GM10847 (cell line): ENCODE results near the gene PLEKHD1.

Experiments used
- POLR2A ChIP-seq: IDR thresholded peaks from 2 replicates; pipeline ENCODE4 v1.6.1; 2011; ENCODE audit not compliant: insufficient read length; ENCODE audit errors: extremely low read depth

The PLEKHD1 gene

GRCh38 chr14:69554500-69554899 is 70.0 kb downstream of the PLEKHD1 start:
- TF ChIP-seq POLR2A: no peak

- no peak for TF ChIP-seq POLR2A
Observed at GRCh38 chr14:69558774-69559173, 74.2 kb downstream of the PLEKHD1 start.

GRCh38 chr14:69559581-69560011 is 75.1 kb downstream of the PLEKHD1 start:
- no peak for TF ChIP-seq POLR2A

- TF ChIP-seq POLR2A: no peak
Observed at GRCh38 chr14:69560826-69561225, 76.3 kb downstream of the PLEKHD1 start.

- no peak for TF ChIP-seq POLR2A
Observed at GRCh38 chr14:69561893-69562292, 77.4 kb downstream of the PLEKHD1 start.

GRCh38 chr14:69567563-69567962 is 83.0 kb downstream of the PLEKHD1 start:
- no peak for TF ChIP-seq POLR2A

- no peak for TF ChIP-seq POLR2A
Observed at GRCh38 chr14:69569859-69570258, 85.3 kb downstream of the PLEKHD1 start.

- TF ChIP-seq POLR2A: no peak
Observed at GRCh38 chr14:69570836-69571330, 86.4 kb downstream of the PLEKHD1 start.

- TF ChIP-seq POLR2A: no peak
Observed at GRCh38 chr14:69571449-69572029, 87.0 kb downstream of the PLEKHD1 start.

GRCh38 chr14:69572030-69572840 is 87.7 kb downstream of the PLEKHD1 start:
- no peak for TF ChIP-seq POLR2A

GRCh38 chr14:69572841-69573135 is 88.3 kb downstream of the PLEKHD1 start:
- no peak for TF ChIP-seq POLR2A

GRCh38 chr14:69573205-69573830 is 88.8 kb downstream of the PLEKHD1 start:
- TF ChIP-seq POLR2A: no peak

GRCh38 chr14:69573831-69574262 is 89.3 kb downstream of the PLEKHD1 start:
- no peak for TF ChIP-seq POLR2A

- TF ChIP-seq POLR2A: no peak
Observed at GRCh38 chr14:69574263-69574953, 89.9 kb downstream of the PLEKHD1 start, which contains the start of gene CCDC177. Gene CCDC177, minus strand, starts transcription at chr14:69574871. Its CDS starts 1,249 bp downstream, at chr14:69573622.

- no peak for TF ChIP-seq POLR2A
Observed at GRCh38 chr14:69574954-69575295, 90.4 kb downstream of the PLEKHD1 start.
